ENCODE results near the gene MYH9.
A peak's percentile ranks its signal among the peaks of the same experiment; 100 is the strongest.

MYH9 gene

GRCh38 chr22:36349726-36350125 lies 38.0 kb downstream of the MYH9 start:
- no peak for DNase-seq (ENCODE audit: low read depth in 2 of 2)

DNA sequence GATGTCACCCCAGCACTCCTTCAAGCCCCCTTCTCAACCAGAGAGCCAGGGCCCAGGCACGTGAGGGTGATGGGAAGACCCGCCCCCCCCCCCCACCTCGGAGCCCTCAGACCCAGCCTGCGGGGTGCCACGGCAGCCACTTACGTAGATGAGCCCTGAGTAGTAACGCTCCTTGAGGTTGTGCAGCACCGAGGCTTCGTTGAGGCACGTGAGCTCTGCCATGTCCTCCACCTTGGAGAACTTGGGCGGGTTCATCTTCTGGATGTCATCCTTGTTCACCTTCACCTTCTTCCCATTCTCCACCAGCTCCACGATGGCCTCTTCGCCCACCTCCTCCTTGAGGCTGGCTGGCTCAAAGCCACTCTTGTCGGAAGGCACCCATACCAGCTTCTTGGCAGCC lies 39.0 kb downstream of the MYH9 start:
- no peak for DNase-seq (ENCODE audit: low read depth in 2 of 2)

DNA sequence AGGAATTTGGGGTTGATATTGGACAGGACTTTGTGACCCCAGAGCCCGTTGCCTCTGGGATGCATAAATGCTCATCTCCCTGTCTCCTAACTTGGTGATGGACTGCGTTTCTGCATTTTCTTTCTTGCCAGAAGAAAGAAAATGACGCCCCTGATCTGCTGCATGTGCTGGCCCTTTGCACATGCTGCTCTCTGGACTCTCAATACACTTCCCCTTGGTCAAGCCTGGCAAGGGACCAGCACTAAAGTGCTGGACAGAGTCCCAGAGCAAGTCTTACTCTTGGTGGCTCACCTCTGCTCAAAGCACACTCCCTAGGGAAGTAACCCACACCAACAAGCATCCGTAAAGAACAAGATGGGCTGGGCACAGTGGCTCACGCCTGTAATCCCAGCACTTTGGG lies 40.7 kb downstream of the MYH9 start:
- DNase-seq (ENCODE audit: low read depth in 2 of 2) = no peak

- DNase-seq (ENCODE audit: low read depth in 2 of 2) = no peak
These were observed 43.5 kb downstream of the MYH9 start for GRCh38 chr22:36344106-36344827.

DNA sequence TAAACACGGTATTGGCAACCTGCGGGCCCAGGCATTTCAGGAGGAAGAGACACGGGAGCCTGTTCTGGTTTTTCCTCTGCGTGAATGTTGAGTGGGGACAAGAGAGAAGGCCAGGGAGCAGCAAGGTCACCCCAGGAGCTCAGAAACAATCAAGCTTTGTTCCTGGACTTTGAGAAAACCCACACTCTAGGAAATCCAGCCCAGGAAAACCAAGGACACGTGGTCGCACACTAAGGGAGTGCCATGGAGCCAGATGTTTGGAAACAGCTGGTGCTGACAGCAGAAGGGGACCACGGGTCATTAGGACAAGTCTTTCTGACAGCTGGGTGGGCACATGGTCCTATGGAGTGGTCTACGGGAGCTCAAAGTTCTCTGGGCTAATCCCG lies 44.1 kb downstream of the MYH9 start:
- DNase-seq (ENCODE audit: low read depth in 2 of 2) = no peak

- no peak for DNase-seq (ENCODE audit: low read depth in 2 of 2)
These were observed 44.6 kb downstream of the MYH9 start for GRCh38 chr22:36343070-36343719.

DNA sequence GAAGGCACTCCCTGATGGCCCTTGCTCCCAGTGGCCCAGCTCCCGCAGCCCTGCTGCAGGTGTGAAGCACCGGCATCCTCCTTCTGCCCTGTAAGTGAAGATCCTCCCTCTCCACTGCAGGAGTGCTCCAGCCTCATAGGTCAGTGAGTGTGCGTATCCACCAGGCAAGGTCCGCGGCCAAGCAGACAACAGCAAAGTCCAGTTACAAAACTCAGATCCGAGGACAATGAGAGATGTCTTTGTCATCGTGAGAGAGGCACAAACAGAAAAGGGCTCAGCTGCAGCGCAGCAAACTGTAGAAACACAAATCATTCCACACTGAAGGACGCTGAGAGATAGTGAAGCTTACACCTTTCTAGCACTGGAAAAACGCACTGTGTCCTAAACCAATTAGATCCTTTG lies 46.1 kb downstream of the MYH9 start:
- DNase-seq (ENCODE audit: low read depth in 2 of 2) = no peak

DNA sequence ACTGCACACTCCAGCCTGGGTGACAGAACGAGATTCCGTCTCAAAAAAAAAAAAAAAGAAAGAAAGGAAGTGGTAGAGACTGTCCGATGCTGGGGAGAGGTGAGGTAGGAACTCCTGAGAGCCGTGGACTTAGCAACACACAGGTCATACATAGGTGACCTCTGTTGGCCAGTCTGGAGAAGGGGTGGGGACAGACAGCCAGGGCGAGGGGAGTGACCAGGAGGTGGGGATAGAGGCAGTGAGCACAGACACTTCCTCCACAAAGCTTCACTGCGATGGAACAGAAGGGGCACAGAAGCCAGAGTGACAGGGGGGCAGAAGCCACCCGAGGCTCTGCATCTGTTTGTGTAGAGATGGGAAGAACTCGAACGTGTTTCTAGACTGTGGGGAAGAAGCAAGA lies 47.1 kb downstream of the MYH9 start:
- no peak for DNase-seq (ENCODE audit: low read depth in 2 of 2)

GRCh38 chr22:36339171-36340065 lies 48.3 kb downstream of the MYH9 start:
- no peak for DNase-seq (ENCODE audit: low read depth in 2 of 2)

GRCh38 chr22:36337365-36338130 lies 50.2 kb downstream of the MYH9 start:
- no peak for DNase-seq (ENCODE audit: low read depth in 2 of 2)

DNA sequence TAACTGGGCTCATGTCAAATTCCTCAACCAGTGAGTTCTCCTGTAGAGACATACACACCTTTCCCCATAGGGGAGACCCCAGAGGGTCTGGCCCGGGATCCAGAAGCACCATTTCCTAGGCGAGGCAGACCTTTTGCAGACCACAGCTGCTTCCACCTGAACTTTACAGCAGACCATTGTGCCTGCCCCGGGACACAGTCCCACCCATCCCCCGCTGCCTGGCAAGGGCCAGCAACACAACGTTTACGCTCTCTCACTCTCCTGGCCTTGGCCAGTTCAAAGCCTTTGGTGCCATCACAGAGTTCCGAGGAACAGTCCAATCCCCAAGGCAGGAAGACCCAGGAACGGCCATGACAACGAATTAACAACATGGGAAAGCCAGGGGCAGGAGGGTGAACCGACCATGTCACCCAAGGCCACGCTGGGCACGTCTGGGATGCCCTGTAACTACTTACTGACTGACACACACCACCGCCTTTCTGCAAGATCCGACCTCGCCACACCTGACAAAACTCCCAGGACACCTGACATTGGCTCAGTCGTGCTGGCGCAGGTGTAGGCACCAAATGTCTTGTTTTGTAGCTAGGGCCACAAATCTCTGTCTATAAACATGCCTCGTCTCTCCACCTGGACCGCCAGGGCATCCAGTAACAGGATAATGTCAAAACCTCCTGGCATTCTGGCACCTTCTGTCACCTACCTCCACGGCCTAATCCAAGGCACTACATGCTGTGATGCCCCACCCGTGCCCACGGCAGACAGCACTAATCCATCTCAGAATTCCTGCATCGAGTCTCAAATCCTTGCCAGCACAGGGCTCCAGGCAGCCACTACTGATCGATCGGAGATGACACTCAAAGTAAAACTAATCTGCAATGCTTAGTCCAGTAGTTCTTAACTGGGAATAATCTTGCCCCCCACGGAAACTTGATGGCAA lies 51.3 kb downstream of the MYH9 start:
- DNase-seq (ENCODE audit: low read depth in 2 of 2) = no peak

- DNase-seq (ENCODE audit: low read depth in 2 of 2) = no peak
These were observed 52.1 kb downstream of the MYH9 start for GRCh38 chr22:36335621-36336020.

DNA sequence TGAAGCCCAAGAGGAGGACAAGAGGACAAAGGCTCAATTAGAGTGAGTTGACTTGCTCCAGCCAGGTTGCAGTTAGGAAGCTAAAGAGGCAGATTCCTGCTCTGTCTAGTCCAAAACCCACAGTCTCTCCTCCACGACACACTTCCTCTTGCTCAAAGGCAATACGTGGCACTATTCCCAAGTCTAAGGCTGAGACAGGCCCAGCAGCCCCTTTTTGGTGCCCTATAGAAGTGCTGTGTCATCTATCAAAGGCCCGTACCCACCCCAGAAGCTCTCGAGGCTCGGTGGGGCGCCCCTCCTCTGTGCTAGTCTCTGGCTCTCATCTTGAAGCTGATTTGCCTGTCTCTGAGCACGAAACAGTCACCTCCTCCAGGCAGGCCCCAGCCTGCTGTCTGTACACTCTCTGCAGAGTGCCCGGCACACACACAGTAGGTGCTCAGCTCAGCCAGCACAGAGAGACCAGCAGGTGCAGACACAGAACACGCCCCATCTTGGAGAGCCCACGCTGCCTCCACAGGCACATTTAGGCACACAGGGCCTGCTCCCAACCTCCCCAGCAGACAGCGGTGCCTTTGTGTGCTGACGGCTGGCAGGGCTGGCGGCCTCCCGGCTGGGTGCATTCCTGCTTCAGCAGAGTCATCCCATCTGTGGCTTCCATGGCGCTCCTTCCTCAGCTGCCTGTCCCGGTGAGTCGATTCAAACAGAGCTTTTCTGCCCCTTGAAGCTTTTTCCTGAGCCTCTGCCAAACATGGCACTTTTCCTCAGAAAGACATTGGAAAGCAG lies 52.8 kb downstream of the MYH9 start:
- DNase-seq (ENCODE audit: low read depth in 2 of 2) = no peak

DNA sequence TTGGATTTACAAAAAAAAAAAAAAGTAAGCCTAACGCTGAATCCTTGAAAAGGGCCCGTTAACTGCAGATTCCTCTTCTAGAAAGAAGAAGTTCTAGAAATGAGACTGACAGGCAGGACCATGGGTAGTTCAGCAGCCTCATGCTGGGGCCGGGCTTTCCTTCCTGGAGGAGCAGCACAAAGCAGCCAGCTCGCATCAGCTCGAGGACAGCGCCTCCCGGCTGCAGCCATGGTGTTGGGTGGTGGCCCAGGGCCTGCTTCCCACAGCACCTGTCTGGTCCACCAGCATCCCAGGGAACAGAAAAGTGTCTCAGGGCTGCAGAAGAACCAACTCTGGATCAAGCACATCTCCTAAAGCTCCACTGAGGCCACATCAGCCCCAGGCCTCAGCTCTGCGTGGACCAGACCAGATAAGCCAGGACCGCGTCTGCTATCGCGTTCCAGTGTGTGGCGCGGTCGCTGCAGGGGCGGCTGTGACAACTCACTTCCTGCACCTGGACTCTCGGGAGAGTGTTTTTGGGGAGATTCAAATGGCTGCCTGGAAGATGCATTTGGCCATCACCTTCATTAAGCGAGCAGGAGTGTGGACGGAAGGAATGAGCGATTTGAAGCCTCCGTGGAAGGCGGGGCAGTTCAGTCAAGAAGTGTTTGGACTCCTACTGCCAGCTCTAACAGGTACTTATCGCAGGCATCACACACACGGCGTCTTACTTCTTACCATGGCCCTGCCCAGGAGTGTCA lies 53.5 kb downstream of the MYH9 start:
- DNase-seq (ENCODE audit: low read depth in 2 of 2) = no peak

GRCh38 chr22:36333644-36334043 lies 54.1 kb downstream of the MYH9 start:
- DNase-seq (ENCODE audit: low read depth in 2 of 2) = no peak

DNA sequence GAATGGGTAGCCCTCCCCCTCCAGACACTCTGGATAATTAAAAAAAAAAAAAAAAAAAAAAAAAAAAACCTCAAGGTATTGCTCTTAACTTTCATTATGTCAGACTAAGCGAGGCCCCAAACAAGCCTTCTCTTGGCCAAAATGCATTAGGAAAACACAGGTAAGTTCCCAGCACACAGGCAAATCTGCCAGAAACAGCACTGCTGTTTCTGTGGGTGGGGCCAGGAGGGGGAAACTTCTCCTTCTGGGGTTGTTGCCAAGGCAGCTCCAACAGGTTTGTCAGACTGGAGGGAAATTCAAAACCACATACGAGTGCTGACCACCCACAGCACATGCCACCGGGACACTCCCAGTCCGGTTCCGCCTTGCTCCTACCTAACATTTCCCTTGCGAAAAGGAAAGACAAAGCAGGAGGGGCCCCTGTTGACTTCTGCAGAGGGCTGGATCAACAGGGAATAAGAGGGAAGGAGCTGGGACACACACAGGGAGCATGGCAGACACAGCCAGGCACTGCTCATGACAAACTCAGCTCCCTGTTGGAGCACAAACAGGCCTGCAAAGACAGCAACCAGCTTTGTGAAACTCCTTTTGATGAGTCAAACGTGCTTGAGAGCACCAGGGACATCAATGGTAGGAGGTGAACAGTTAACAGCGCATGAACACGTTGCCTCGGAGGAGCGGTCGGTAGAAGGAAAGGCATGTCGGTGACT lies 55.0 kb downstream of the MYH9 start:
- DNase-seq (ENCODE audit: low read depth in 2 of 2) = peak in 1 of 2 donors; percentile 26

DNA sequence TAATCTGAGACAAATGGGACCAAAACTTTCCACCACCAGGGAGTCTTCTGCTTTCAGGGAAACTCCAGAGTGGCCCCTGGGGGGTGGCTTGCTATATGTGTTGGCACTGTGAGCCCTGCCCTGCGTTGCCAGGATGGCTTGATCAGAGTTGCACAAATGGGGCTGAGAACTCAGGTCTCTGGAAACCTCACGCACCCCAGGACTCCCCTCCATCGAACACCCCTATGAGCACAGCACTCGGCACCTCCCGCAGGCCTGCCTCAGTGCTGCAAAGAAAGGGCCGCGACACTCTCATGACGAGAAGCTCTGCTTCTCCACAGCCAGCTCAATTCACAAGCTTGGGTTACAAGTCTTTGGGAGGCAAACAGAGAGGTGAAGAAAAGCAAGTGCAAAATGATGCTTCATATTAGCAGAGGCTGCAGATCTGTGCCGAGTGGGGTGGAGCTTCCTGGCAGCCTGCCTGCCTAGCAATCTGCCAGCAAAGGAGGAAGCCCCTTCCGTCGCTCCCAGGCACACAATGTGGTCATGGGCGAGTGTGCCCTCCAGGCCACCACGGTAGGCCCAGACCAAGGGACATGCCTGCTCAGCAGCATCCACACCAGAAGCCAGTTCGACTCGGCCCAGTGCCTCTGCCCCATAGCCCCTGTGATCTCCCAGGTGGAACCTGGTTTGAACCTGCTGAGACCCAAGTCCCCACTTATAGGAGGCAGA lies 55.7 kb downstream of the MYH9 start:
- no peak for DNase-seq (ENCODE audit: low read depth in 2 of 2)

Measured in stimulated activated CD8-positive, alpha-beta memory T cell treated with anti-CD3 and anti-CD28 coated beads, Interleukin-7, amount 100 ng/mL, for 1 hour (primary cell).